Sigmoid colon (tissue), 7 donors: Measurements from ENCODE around the gene PDZRN3. TPM values are rescaled to one million over a fixed set of nuclear protein-coding genes. Genes with fewer than 3 reads are reported as not detected.

Source experiments
- DNase-seq: peaks from one replicate; pipeline ENCODE4 v3.0.0-alpha.2; 2019
- H3K27ac ChIP-seq, 4 donors: fragments of 200-600 bp; sonication (generic); one replicate each; pipeline ENCODE4 v1.5.1; 2016 to 2019; ENCODE audit warnings: mild to moderate bottlenecking in 1 of 4
- H3K27me3 ChIP-seq, 3 donors: fragments of 200-600 bp; sonication (generic); one replicate each; pipeline ENCODE4 v1.5.1; 2019; ENCODE audit warnings: mild to moderate bottlenecking in 1 of 3
- H3K36me3 ChIP-seq, 4 donors: fragments of 200-600 bp; sonication (generic); one replicate each; pipeline ENCODE4 v1.5.1; 2016 to 2019
- H3K4me1 ChIP-seq, 4 donors: fragments of 200-600 bp; sonication (generic); one replicate each; pipeline ENCODE4 v1.5.1; 2017 to 2019
- H3K4me3 ChIP-seq, 4 donors: fragments of 200-600 bp; sonication (generic); one replicate each; pipeline ENCODE4 v1.5.1; 2017 to 2019; ENCODE audit warnings: mild to moderate bottlenecking in 2 of 4, moderate library complexity in 1 of 4
- H3K9me3 ChIP-seq, 4 donors: fragments of 200-600 bp in 3 of 4; sonication (generic) in 3 of 4; one replicate each; pipeline versions ENCODE4 v1.5.1 to v1.6.1; 2013 to 2019
- CTCF ChIP-seq, 4 experiments: fragments of 450-650 bp in 3 of 4; fragments of 200-600 bp in 1 of 4; IDR thresholded peaks; one replicate each; pipeline ENCODE4 v1.5.1; 2016 to 2019; ENCODE audit warnings: antibody characterized with exemption in 4 of 4, mild to moderate bottlenecking in 3 of 4, moderate library complexity in 2 of 4
- EP300 ChIP-seq, 4 donors: sonication (generic); formaldehyde crosslinking; IDR thresholded peaks; one replicate each; pipeline ENCODE4 v1.6.1; 2017; ENCODE audit warnings: antibody characterized with exemption in 4 of 4
- POLR2A ChIP-seq, 2 donors: fragments of 450-650 bp; IDR thresholded peaks; one replicate each; pipeline ENCODE4 v1.6.1; 2016; ENCODE audit warnings: antibody characterized with exemption in 2 of 2, mild to moderate bottlenecking in 2 of 2, moderate library complexity in 2 of 2
- POLR2AphosphoS5 ChIP-seq, 4 donors: sonication (generic); formaldehyde crosslinking; IDR thresholded peaks; one replicate each; pipeline ENCODE4 v1.6.1; 2017; ENCODE audit warnings: antibody characterized with exemption in 4 of 4
- WGBS, 2 donors: extraction: QIAGEN DNeasy Blood & Tissue Kit; methylation state at CpG; one replicate each; pipeline ENCODE4 v1.1.7; 2013; 5-methylcytosine and 5-hydroxymethylcytosine counted together
- intact Hi-C: fragments of 100-400 bp; cut with DNase I; formaldehyde crosslinking; loops from one replicate; pipeline ENCODE4 v1.15.1; 2023
- polyA plus RNA-seq, 3 donors: library from polyadenylated mRNA; stranded (reverse); fragments of 200-250 nt; gene quantifications; one replicate each; pipeline ENCODE4 v1.2.3, GENCODE V29; 2013
- total RNA-seq, 4 donors: library from RNA; depleted of rRNA; stranded (reverse); fragments of >200 nt; gene quantifications; one replicate each; pipeline ENCODE4 v1.1.0, GENCODE V29; 2016
- donor health status: healthy with polysubstance abuse.
- donor health status: Bipolar disorder and iron deficiency.
- donor health status: healthy.

The PDZRN3 gene
- total and polyA plus RNA-seq, 7 donors = 7.2 to 209 (median 172) TPM

- Histone ChIP-seq H3K9me3 (no peaks in the 10 kb centered on the region), H3K4me3 (no peak overlapping the region), H3K4me1 (peaks cover 0 to 99% (median 77%) of the 10 kb centered on the region in 4 donors), H3K36me3 (no peaks in the 10 kb centered on the region), H3K27me3 (no peaks in the 10 kb centered on the region), H3K27ac (peak overlapping the region; percentile 67 to 90 (median 77))
- DNase-seq = no peak
- intact Hi-C loops = no loop called here
- WGBS, 2 donors = 62 to 76% methylated on average over 3 of the region's 3 CpGs
- no peak for TF ChIP-seq POLR2AphosphoS5 (IDR thresholded peaks at IDR 0.05)
- TF ChIP-seq CTCF (IDR thresholded peaks at IDR 0.05) = no peak
- TF ChIP-seq EP300 (IDR thresholded peaks at IDR 0.05) = no peak
- TF ChIP-seq POLR2A (IDR thresholded peaks at IDR 0.05) = no peak
Measured at GRCh38 chr3:73543412-73543811, 81.3 kb downstream of the PDZRN3 start.

- 7 to 43% methylated on average over 3 of the region's 3 CpGs for WGBS, 2 donors
- Histone ChIP-seq H3K4me1 (peaks cover 0 to 99% (median 77%) of the 10 kb centered on the region in 4 donors), H3K9me3 (no peaks in the 10 kb centered on the region)
Measured at GRCh38 chr3:73542136-73542535, 82.6 kb downstream of the PDZRN3 start.

GRCh38 chr3:73540969-73541740 lies 83.6 kb downstream of the PDZRN3 start:
- Histone ChIP-seq H3K4me1 (peaks cover 0 to 99% (median 78%) of the 10 kb centered on the region in 4 donors), H3K4me3 (no peak overlapping the region), H3K27ac (peak overlapping the region; percentile 16 to 90 (median 77)), H3K36me3 (no peaks in the 10 kb centered on the region), H3K9me3 (no peaks in the 10 kb centered on the region), H3K27me3 (no peaks in the 10 kb centered on the region)
- intact Hi-C loops = no loop called here
- no peak for DNase-seq
- 80 to 82% methylated on average over 1 of the region's 1 CpG for WGBS, 2 donors
- no peak for TF ChIP-seq CTCF (IDR thresholded peaks at IDR 0.05)
- no peak for TF ChIP-seq POLR2AphosphoS5 (IDR thresholded peaks at IDR 0.05)
- no peak for TF ChIP-seq POLR2A (IDR thresholded peaks at IDR 0.05)
- no peak for TF ChIP-seq EP300 (IDR thresholded peaks at IDR 0.05)

More at GRCh38 chr3:73542136-73542535, 82.6 kb downstream of the PDZRN3 start:
- H3K27me3 ChIP-seq = no peaks in the 10 kb centered on the region
- intact Hi-C loops = no loop called here
- no peak overlapping the region for H3K4me3 ChIP-seq
- TF ChIP-seq POLR2AphosphoS5 (IDR thresholded peaks at IDR 0.05) (no peak), CTCF (IDR thresholded peaks at IDR 0.05) (no peak), EP300 (IDR thresholded peaks at IDR 0.05) (no peak), POLR2A (IDR thresholded peaks at IDR 0.05) (no peak)
- no peaks in the 10 kb centered on the region for H3K36me3 ChIP-seq
- DNase-seq = no peak
- peak overlapping the region; percentile 53 to 90 (median 77) for H3K27ac ChIP-seq

- 57 to 68% methylated on average over 2 of the region's 2 CpGs for WGBS, 2 donors
Measured at GRCh38 chr3:73538486-73538885, 86.3 kb downstream of the PDZRN3 start.

More at GRCh38 chr3:73538486-73538885, 86.3 kb downstream of the PDZRN3 start:
- peaks cover 0 to 99% (median 71%) of the 10 kb centered on the region in 4 donors for H3K4me1 ChIP-seq
- intact Hi-C loops = no loop called here
- TF ChIP-seq POLR2AphosphoS5 (IDR thresholded peaks at IDR 0.05) = no peak
- TF ChIP-seq EP300 (IDR thresholded peaks at IDR 0.05) = no peak
- TF ChIP-seq CTCF (IDR thresholded peaks at IDR 0.05) = no peak
- no peak for TF ChIP-seq POLR2A (IDR thresholded peaks at IDR 0.05)
- DNase-seq = no peak
- H3K27ac ChIP-seq = peak overlapping the region in 3 of 4 donors; percentile 67 to 90 (median 87)
- H3K9me3 ChIP-seq = no peaks in the 10 kb centered on the region
- H3K27me3 ChIP-seq = no peaks in the 10 kb centered on the region
- H3K36me3 ChIP-seq = no peaks in the 10 kb centered on the region
- H3K4me3 ChIP-seq = no peak overlapping the region
